Suppressor macrophage treated with lipopolysaccharide for 4 hours (primary cell): ENCODE data around the gene TOPBP1.
"Not testable (repeated sequence)": the region's sequence is repeated elsewhere in the genome, so short reads cannot be mapped to it uniquely, and the experiment has no call there.

ENCODE experiments used
- DNase-seq: peaks from one replicate; pipeline ENCODE4 v3.0.0-alpha.2; 2020

TOPBP1 gene

GRCh38 chr3:133661454-133662277 is at the start of gene TOPBP1:
TSS of gene TOPBP1 (minus strand) at chr3:133661941. CDS start at chr3:133661127, 814 bp downstream.
- peak; percentile 83 for DNase-seq

- no peak for DNase-seq
Measured at GRCh38 chr3:133711013-133711412, 49.3 kb upstream of the TOPBP1 start.

- DNase-seq, result peak; percentile 34
Measured at GRCh38 chr3:133709139-133709750, 47.5 kb upstream of the TOPBP1 start.

- no peak for DNase-seq
Measured at GRCh38 chr3:133706033-133706432, 44.3 kb upstream of the TOPBP1 start.

- DNase-seq, result no peak
Measured at GRCh38 chr3:133703915-133704314, 42.2 kb upstream of the TOPBP1 start.

- DNase-seq, result no peak
Measured at GRCh38 chr3:133701435-133702358, 40.0 kb upstream of the TOPBP1 start.

GRCh38 chr3:133700351-133700750 is 38.6 kb upstream of the TOPBP1 start:
- no peak for DNase-seq

- no peak for DNase-seq
Measured at GRCh38 chr3:133699903-133700302, 38.2 kb upstream of the TOPBP1 start.

GRCh38 chr3:133699467-133699866 is 37.7 kb upstream of the TOPBP1 start:
- DNase-seq, result no peak

- DNase-seq, result no peak
Measured at GRCh38 chr3:133697960-133698359, 36.2 kb upstream of the TOPBP1 start.

- no peak for DNase-seq
Measured at GRCh38 chr3:133695560-133696171, 33.9 kb upstream of the TOPBP1 start.

- DNase-seq, result no peak
Measured at GRCh38 chr3:133694288-133695268, 32.8 kb upstream of the TOPBP1 start.

GRCh38 chr3:133693821-133694220 is 32.1 kb upstream of the TOPBP1 start:
- DNase-seq, result no peak

- no peak for DNase-seq
Measured at GRCh38 chr3:133692759-133693158, 31.0 kb upstream of the TOPBP1 start.

- DNase-seq, result peak; percentile 30
Measured at GRCh38 chr3:133691273-133692107, 29.7 kb upstream of the TOPBP1 start.

- DNase-seq, result not testable (repeated sequence)
Measured at GRCh38 chr3:133677993-133678392, 16.3 kb upstream of the TOPBP1 start.

- no peak for DNase-seq
Measured at GRCh38 chr3:133676336-133677118, 14.8 kb upstream of the TOPBP1 start.

GRCh38 chr3:133675631-133676335 is 14.0 kb upstream of the TOPBP1 start:
- no peak for DNase-seq

- DNase-seq, result no peak
Measured at GRCh38 chr3:133674290-133674919, 12.7 kb upstream of the TOPBP1 start.
